Measurements from ENCODE around the gene ADAM22. TPM values are rescaled to one million over a fixed set of nuclear protein-coding genes. Genes with fewer than 3 reads are reported as not detected.

Gene ADAM22
- total RNA-seq, 1 experiment from 2014 or later: 7.1 TPM

GRCh38 chr7:88005191-88005590 lies 71.1 kb downstream of the ADAM22 start:
- CTCF ChIA-PET: no interaction called here
- Histone ChIP-seq H3K36me3 (ENCODE audit: insufficient read depth, low read length, poor library complexity, severe bottlenecking) (no peaks in the 10 kb centered on the region), H3K4me3 (ENCODE audit: low read depth, low read length, poor library complexity, severe bottlenecking) (no peak overlapping the region), H3K9me3 (ENCODE audit: low read depth, low read length, poor library complexity, severe bottlenecking) (no peaks in the 10 kb centered on the region), H3K4me1 (ENCODE audit: insufficient read depth, low read length, poor library complexity, severe bottlenecking) (peaks cover 16% of the 10 kb centered on the region), H3K27me3 (replicated peaks; ENCODE audit: insufficient read depth, low read depth, low read length, poor library complexity) (no peaks in the 10 kb centered on the region), H3K27ac (ENCODE audit: low read depth, low read length, poor library complexity, severe bottlenecking) (no peak overlapping the region)
- POLR2A ChIA-PET (ENCODE audit: low non-redundant PET): no interaction called here
- DNase-seq (ENCODE audit: low spot score): no peak
- TF ChIP-seq EZH2 (IDR thresholded peaks at IDR 0.05; ENCODE audit: borderline replicate concordance, low read depth, low read length, poor library complexity, severe bottlenecking) (no peak), CTCF (conservative IDR thresholded peaks at IDR 0.05; ENCODE audit: low read depth, low read length) (no peak)
- no TSS peak for BruUV-seq (replicated peaks)
- intact Hi-C loops (cut with micrococcal nuclease; ENCODE audit: unreplicated experiment): no loop called here

DNA sequence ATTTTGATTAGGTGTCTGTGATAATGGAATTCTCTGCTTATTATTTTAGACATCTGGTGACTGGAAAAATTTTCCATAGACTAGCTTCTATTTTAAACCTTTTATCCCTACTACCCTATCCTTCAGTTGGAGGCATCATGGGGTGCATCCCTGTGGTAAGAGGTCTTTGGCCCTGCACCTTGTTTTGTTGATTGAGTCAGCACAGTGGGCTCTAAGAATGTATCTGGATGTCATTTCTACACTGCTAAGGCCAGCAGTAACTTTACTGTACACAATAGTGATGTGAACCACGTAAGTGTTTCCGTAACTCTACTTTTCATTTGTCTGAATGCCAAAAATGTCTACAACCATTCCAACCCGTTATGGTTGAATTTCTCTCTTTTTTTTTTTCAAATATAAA lies 75.6 kb downstream of the ADAM22 start:
- POLR2A ChIA-PET (ENCODE audit: low non-redundant PET): no interaction called here
- Histone ChIP-seq H3K4me3 (ENCODE audit: low read depth, low read length, poor library complexity, severe bottlenecking) (no peak overlapping the region), H3K27me3 (replicated peaks; ENCODE audit: insufficient read depth, low read depth, low read length, poor library complexity) (no peaks in the 10 kb centered on the region), H3K27ac (ENCODE audit: low read depth, low read length, poor library complexity, severe bottlenecking) (no peak overlapping the region), H3K4me1 (ENCODE audit: insufficient read depth, low read length, poor library complexity, severe bottlenecking) (no peaks in the 10 kb centered on the region), H3K36me3 (ENCODE audit: insufficient read depth, low read length, poor library complexity, severe bottlenecking) (no peaks in the 10 kb centered on the region), H3K9me3 (ENCODE audit: low read depth, low read length, poor library complexity, severe bottlenecking) (no peaks in the 10 kb centered on the region)
- no peak for DNase-seq (ENCODE audit: low spot score)
- CTCF ChIA-PET: interaction anchor here (0.6 kb wide), 1 partner anchor 161 kb away, joined by 3 read pairs; no protein-coding TSS in a partner anchor
- no TSS peak for BruUV-seq (replicated peaks)
- TF ChIP-seq EZH2 (IDR thresholded peaks at IDR 0.05; ENCODE audit: borderline replicate concordance, low read depth, low read length, poor library complexity, severe bottlenecking) (no peak), CTCF (conservative IDR thresholded peaks at IDR 0.05; ENCODE audit: low read depth, low read length) (no peak)
- intact Hi-C loops (cut with micrococcal nuclease; ENCODE audit: unreplicated experiment): no loop called here

GRCh38 chr7:88012086-88012485 lies 78.0 kb downstream of the ADAM22 start:
- CTCF ChIA-PET: no interaction called here
- intact Hi-C loops (cut with micrococcal nuclease; ENCODE audit: unreplicated experiment): no loop called here

More at GRCh38 chr7:88012086-88012485, 78.0 kb downstream of the ADAM22 start:
- Histone ChIP-seq H3K27ac (ENCODE audit: low read depth, low read length, poor library complexity, severe bottlenecking) (no peak overlapping the region), H3K4me3 (ENCODE audit: low read depth, low read length, poor library complexity, severe bottlenecking) (no peak overlapping the region), H3K27me3 (replicated peaks; ENCODE audit: insufficient read depth, low read depth, low read length, poor library complexity) (no peaks in the 10 kb centered on the region), H3K9me3 (ENCODE audit: low read depth, low read length, poor library complexity, severe bottlenecking) (no peaks in the 10 kb centered on the region), H3K36me3 (ENCODE audit: insufficient read depth, low read length, poor library complexity, severe bottlenecking) (no peaks in the 10 kb centered on the region), H3K4me1 (ENCODE audit: insufficient read depth, low read length, poor library complexity, severe bottlenecking) (no peaks in the 10 kb centered on the region)
- no peak for TF ChIP-seq CTCF (conservative IDR thresholded peaks at IDR 0.05; ENCODE audit: low read depth, low read length)
- TF ChIP-seq EZH2 (IDR thresholded peaks at IDR 0.05; ENCODE audit: borderline replicate concordance, low read depth, low read length, poor library complexity, severe bottlenecking): no peak
- no TSS peak for BruUV-seq (replicated peaks)
- DNase-seq (ENCODE audit: low spot score): no peak
- POLR2A ChIA-PET (ENCODE audit: low non-redundant PET): no interaction called here

All from A673 (cell line).